ENCODE measurements around the gene ASPN. TPM values are rescaled to one million over a fixed set of nuclear protein-coding genes. Genes with fewer than 3 reads are reported as not detected.
A peak's percentile ranks its signal among the peaks of the same experiment; 100 is the strongest.

Gene ASPN
- total and polyA plus RNA-seq, 10 of the 15 experiments (the other 5 are each of a cell fraction or from before 2014, with no cell fraction given): 0.03 to 0.47 (median 0.42) TPM; not detected in 7

GRCh38 chr9:92455217-92455616, 27.1 kb downstream of the ASPN start (continued):
- TF ChIP-seq CTCF (IDR thresholded peaks at IDR 0.05 in 2 of 3, conservative IDR thresholded peaks at IDR 0.05 in 1 of 3; ENCODE audit: control insufficient read depth in 2 of 3, extremely low read depth in 1 of 3, insufficient read depth in 1 of 3, low read depth in 3 of 3, low read length in 3 of 3): peak; percentile 31 to 50 (median 42); a peak in 5 of 6 replicates
- peak; percentile 31; the same call in 1 of the 2 replicates for TF ChIP-seq SMC3 (IDR thresholded peaks at IDR 0.05; ENCODE audit: borderline replicate concordance, low read length)

DNA sequence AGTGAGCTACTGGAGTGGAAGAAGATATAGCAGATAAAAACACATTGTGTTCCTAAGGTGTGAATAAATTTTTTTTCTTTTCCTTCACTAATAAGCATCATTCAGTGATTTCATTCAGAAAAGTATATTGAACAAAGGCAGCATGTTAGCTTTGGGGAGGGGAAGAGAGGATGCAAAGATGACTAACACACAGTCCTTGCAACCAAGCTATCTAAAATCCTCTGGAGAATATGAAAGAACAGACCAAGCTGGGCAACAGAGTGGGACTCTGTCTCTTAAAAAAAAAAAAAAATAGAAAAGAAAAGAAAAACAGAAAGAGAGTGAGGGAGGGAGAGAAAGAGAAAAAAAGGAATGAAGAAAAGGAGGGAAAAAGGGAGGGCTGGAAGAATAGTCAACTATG, 35.8 kb downstream of the ASPN start:
- Histone ChIP-seq H3K4me3 (no peak overlapping the region), H3K27ac (ENCODE audit: control insufficient read depth, insufficient read depth) (no peak overlapping the region), H3K9ac (ENCODE audit: control insufficient read depth, insufficient read depth, low read length) (no peak overlapping the region), H3K4me2 (ENCODE audit: control insufficient read depth, insufficient read depth) (no peak overlapping the region), H4K20me1 (ENCODE audit: control insufficient read depth, insufficient read depth) (no peaks in the 10 kb centered on the region), H2AFZ (ENCODE audit: control insufficient read depth, low read depth, low read length) (no peak overlapping the region), H3K36me3 (ENCODE audit: control insufficient read depth in 2 of 2, insufficient read depth in 2 of 2, low read length in 1 of 2) (no peaks in the 10 kb centered on the region), H3K79me2 (ENCODE audit: control insufficient read depth, insufficient read depth, low read length) (no peaks in the 10 kb centered on the region), H3K9me3 (replicated peaks; ENCODE audit: control insufficient read depth, insufficient read depth, low read length) (no peaks in the 10 kb centered on the region), H3K27me3 (replicated peaks in 1 of 2; ENCODE audit: control insufficient read depth in 2 of 2, insufficient read depth in 2 of 2, low read length in 1 of 2) (no peaks in the 10 kb centered on the region), H3K4me1 (ENCODE audit: control insufficient read depth, insufficient read depth, low read length) (no peaks in the 10 kb centered on the region)
- ATAC-seq (no peak), FAIRE-seq (no peak), DNase-seq (ENCODE audit: low read depth, low spot score) (no peak)
- RAD21 ChIA-PET (ENCODE audit: unreplicated experiment): interaction anchor here (0.7 to 1.5 kb wide), 3 partner anchors 10 to 1675 kb away, joined by 3 to 4 read pairs (median 3); no protein-coding TSS in a partner anchor
- POLR2A ChIA-PET: interaction anchor here (0.6 to 0.7 kb wide), 3 partner anchors 120 to 381 kb away, joined by 3 to 4 read pairs (median 3); no protein-coding TSS in a partner anchor
- no peak for TF ChIP-seq HDAC2 (IDR thresholded peaks at IDR 0.05)
- no peak for TF ChIP-seq MYB (IDR thresholded peaks at IDR 0.05; ENCODE audit: borderline replicate concordance, low read depth, low read length)
- no peak for TF ChIP-seq HDGF (IDR thresholded peaks at IDR 0.05)
- no peak for TF ChIP-seq TARDBP (IDR thresholded peaks at IDR 0.05; ENCODE audit: borderline replicate concordance)
- no peak for TF ChIP-seq PAX8 (IDR thresholded peaks at IDR 0.05)
- TF ChIP-seq, protein P1, sequence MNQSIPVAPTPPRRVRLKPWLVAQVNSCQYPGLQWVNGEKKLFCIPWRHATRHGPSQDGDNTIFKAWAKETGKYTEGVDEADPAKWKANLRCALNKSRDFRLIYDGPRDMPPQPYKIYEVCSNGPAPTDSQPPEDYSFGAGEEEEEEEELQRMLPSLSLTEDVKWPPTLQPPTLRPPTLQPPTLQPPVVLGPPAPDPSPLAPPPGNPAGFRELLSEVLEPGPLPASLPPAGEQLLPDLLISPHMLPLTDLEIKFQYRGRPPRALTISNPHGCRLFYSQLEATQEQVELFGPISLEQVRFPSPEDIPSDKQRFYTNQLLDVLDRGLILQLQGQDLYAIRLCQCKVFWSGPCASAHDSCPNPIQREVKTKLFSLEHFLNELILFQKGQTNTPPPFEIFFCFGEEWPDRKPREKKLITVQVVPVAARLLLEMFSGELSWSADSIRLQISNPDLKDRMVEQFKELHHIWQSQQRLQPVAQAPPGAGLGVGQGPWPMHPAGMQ (IDR thresholded peaks at IDR 0.05; ENCODE audit: borderline replicate concordance): no peak
- TF ChIP-seq EZH2 (IDR thresholded peaks at IDR 0.05; ENCODE audit: borderline replicate concordance, control insufficient read depth, low read depth, low read length): no peak
- no peak for TF ChIP-seq EP300 (IDR thresholded peaks at IDR 0.05; ENCODE audit: borderline replicate concordance in 1 of 2, control insufficient read depth in 1 of 2, low read depth in 2 of 2, low read length in 2 of 2)
- no peak for TF ChIP-seq PBX3 (IDR thresholded peaks at IDR 0.05; ENCODE audit: insufficient replicate concordance, low read depth, low read length)
- TF ChIP-seq EGR1 (IDR thresholded peaks at IDR 0.05; ENCODE audit: borderline replicate concordance in 1 of 2, low read depth in 2 of 2, low read length in 2 of 2): no peak
- TF ChIP-seq, protein P2, sequence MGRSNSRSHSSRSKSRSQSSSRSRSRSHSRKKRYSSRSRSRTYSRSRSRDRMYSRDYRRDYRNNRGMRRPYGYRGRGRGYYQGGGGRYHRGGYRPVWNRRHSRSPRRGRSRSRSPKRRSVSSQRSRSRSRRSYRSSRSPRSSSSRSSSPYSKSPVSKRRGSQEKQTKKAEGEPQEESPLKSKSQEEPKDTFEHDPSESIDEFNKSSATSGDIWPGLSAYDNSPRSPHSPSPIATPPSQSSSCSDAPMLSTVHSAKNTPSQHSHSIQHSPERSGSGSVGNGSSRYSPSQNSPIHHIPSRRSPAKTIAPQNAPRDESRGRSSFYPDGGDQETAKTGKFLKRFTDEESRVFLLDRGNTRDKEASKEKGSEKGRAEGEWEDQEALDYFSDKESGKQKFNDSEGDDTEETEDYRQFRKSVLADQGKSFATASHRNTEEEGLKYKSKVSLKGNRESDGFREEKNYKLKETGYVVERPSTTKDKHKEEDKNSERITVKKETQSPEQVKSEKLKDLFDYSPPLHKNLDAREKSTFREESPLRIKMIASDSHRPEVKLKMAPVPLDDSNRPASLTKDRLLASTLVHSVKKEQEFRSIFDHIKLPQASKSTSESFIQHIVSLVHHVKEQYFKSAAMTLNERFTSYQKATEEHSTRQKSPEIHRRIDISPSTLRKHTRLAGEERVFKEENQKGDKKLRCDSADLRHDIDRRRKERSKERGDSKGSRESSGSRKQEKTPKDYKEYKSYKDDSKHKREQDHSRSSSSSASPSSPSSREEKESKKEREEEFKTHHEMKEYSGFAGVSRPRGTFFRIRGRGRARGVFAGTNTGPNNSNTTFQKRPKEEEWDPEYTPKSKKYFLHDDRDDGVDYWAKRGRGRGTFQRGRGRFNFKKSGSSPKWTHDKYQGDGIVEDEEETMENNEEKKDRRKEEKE (IDR thresholded peaks at IDR 0.05): no peak
- in situ Hi-C loops (cut with MboI): no loop called here
- intact Hi-C loops (cut with micrococcal nuclease; ENCODE audit: unreplicated experiment): loop anchor here (10.0 kb wide), 1 partner anchor 122 kb away; the partner anchor contains the start of genes CENPP and NOL8
- CTCF ChIA-PET: interaction anchor here (0.6 to 2.0 kb wide), 5 partner anchors 25 to 308 kb away, joined by 3 to 5 read pairs (median 4); no protein-coding TSS in a partner anchor
- SMC1A ChIA-PET (ENCODE audit: uncharacterized antibody, unreplicated experiment): no interaction called here
- no TSS peak for BruUV-seq (replicated peaks)

All from GM12878 (cell line).